GM18868 (cell line): ENCODE results near the gene TDRD1.
A peak's percentile ranks its signal among the peaks of the same experiment; 100 is the strongest.

Source experiments
- ATAC-seq: cut with Tn5 transposase; IDR thresholded peaks from one replicate; pipeline ENCODE4 v1.9.1; 2021; ENCODE audit warnings: mild to moderate bottlenecking, moderate library complexity; ENCODE audit not compliant: unreplicated experiment

The TDRD1 gene

GRCh38 chr10:114260366-114260765 lies 81.2 kb downstream of the TDRD1 start:
- ATAC-seq = no peak

DNA sequence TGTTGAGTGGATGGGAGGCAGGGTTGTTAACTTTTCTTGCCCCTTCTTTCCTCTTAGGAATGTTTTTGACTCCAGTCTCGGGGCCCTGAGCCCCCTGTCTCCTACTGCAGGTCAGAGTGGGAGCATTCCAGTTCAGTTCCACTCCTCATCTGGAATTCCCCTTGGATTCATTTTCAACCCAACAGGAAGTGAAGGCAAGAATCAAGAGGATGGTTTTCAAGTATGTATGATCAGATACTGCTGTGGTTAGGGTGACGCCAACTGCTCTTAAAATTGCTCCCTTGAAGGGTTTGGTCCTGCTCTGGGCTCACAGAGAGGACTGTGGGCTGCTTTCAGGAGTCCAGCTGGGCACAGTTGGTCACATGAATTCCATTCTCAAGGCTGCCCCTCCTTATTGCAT lies 81.9 kb downstream of the TDRD1 start:
- no peak for ATAC-seq

DNA sequence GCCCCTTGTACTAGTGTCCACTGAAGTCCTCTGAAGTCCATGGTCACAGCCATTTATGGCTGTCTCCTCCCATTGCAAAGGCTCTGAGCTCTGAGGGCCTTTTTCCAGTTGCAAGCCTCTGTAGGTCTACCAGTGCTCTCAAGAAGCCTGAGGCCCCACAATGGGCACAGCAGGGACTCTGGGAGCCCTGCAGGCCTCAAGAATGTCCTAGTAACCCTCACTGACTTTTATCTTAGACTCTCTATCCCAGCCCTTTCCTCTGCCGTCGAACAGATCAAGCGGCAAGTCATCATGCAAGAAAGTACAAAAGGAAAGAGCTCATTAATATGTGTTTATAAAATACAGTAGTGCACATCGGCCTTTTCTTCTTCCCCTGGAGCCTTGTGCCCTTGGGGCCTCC lies 83.3 kb downstream of the TDRD1 start:
- ATAC-seq = no peak

DNA sequence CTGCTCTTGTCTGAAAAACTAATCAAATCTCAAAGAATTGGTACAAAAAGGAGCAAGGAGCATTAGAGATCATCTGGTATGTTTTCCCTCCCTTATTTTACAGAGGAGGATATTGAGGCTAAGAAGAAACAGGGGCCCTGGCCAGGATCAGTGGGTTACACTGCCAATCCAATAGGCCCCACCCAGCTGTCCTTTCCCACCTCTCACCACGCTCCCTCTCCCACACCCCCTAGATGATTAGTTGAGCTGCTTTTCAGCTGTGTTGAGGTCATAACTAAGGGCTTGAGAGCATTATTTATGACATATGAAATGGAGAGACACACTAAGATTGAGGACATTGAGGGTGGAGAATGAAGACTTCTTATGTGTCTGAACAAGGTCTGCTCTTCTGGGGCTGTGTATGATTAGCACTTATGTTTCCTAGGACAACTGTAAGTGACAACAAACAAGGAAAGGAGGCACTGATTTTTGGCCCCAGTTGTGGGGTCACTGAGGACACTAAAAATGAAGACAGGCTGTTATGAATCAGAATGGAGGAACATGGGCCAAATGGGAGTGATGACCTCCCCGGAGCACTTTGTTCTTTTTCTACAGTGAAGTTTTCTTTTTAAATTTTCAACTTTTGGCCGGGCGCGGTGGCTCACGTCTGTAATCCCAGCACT lies 86.4 kb downstream of the TDRD1 start:
- ATAC-seq = no peak

GRCh38 chr10:114266521-114266920 lies 87.4 kb downstream of the TDRD1 start:
- ATAC-seq = peak; percentile 33

DNA sequence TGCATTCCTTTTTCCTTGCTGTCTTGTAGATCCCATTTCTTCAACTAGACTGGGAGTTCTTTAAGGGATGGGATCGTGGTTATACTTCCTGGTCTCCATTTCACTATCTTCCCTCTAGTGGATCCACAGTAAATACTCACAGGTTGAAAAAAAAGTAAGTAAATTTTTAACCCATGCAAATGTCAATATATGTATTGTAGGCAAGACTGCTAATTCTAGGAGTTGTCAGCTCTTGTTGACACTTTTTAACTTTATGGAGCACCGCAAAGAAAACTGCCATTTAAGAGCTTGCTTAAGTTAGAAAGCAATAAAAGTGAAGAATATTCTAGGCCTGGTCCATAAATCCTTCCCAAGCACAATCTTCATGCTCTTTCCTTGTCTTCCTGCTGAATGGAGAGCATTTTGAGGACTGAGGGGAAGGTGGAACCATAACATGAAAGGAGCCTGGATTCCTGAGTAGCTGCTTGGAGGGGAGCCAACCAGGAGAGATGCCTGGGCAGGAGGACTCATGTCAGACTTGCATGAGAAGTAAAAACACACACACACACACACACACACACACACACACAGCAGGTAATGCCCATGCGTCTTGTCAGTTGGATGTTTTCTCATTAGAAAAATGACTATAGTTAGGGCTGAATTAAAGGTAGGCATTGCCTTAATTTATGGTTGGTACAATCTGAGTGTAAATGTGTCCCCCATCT lies 92.1 kb downstream of the TDRD1 start:
- no peak for ATAC-seq

- ATAC-seq = no peak
Observed at GRCh38 chr10:114271779-114272167, 92.6 kb downstream of the TDRD1 start.

DNA sequence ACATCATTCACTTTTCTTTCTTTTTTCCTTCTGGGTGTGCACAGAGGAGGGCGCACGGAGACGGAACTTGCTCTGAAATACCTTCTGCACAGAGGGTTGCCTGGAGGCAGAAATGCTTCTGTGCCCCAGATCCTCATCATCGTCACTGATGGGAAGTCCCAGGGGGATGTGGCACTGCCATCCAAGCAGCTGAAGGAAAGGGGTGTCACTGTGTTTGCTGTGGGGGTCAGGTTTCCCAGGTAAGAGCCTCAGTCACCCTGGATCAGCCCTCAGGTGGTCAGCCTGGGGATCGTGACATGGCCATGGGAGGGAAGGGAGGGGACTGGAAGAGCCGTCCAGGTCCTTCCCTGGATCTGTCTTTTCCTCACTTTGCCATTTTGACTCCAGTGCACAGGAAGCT lies 93.5 kb downstream of the TDRD1 start:
- no peak for ATAC-seq

DNA sequence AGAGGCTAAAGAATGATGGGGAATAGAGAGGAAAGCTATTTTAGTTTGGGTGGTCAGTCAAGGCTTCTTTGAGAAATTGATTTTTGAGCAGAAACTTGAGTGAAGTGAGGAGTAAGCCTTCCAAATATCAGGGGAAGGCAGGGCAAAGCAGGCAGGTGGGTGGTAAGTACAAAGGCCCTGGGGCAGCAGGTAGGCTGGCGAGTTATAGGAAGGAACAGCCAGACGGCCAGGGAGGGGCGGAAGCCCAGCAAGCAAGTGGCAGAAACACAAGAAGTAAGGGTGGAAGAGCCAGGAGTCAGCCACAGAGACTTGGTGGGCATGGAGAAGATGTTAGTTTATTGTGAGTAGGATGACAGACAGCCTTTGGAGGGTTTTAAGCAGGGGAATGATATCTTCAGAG lies 94.8 kb downstream of the TDRD1 start:
- ATAC-seq = no peak

GRCh38 chr10:114274616-114275453 lies 95.7 kb downstream of the TDRD1 start:
- no peak for ATAC-seq

DNA sequence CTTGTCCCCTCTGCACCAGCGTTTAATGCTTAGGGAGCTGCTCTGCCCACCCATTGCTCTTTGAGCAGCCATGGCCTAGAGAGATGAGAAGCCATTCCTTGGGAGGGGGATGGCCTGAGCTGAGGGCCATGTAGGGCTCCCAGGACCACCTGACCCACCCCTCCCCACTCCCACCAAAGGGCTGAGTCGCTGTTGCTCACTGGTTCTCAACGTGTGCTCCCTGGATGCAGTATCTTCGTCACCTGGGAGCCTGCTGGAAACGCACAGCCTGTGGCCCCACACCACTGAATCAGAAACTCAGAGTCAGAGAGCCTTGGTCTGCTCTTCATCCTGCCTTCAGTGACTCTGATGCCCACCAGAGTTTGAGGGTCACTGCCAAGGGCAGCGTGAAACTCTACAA lies 96.9 kb downstream of the TDRD1 start:
- no peak for ATAC-seq

DNA sequence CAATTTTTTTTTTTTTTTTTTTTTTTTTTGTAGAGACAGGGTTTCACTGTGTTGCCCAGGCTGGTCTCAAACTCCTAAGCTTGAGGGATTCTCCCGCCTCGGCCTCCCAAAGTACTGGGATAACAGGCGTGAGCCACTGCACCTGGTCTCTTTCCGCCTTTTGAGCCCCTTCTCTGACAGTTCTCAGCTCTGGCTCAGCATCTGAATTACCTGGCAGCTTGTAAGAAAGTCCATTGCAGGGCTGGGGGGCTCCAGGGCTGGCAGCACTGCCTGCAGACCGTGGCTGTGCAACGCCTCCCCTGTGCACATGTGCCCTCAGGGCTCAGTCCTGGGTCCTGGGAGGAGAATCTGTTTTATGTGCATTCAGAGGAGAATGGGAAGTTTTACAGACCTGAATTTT lies 97.5 kb downstream of the TDRD1 start:
- no peak for ATAC-seq

DNA sequence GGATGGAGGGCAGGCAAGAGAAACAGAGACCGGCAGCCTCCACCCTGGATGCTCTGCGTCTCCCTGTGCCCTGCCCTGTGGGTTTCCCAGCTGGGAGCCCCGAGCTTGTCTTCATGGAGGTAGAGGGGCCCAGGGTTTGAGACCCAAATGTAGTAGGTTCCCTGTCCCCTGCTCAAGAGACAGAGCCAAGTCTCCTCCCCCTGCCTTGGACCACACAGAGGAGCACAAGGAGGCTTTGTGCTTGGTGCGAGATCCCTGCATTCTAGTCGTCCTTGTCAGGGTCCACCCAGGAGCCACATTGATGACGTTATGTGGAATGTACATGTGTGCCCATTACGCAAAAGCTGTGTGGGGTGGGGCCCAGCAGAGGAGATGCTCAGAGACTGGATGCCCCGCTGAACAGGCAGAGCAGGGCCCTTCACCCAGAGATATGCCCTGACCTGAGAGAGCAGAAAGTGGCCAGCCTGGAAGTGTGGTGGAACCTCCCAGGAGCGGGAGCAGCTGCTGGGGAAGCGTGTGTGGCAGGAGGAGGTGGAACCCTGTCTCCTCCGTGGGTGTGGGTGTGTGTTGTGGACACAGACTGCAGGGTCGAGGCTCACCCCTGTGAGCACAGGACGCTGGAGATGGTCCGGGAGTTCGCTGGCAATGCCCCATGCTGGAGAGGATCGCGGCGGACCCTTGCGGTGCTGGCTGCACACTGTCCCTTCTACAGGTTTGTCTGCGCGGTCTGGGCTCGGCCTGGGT lies 99.2 kb downstream of the TDRD1 start:
- ATAC-seq = no peak

- no peak for ATAC-seq
Observed at GRCh38 chr10:114278884-114279191, 99.7 kb downstream of the TDRD1 start.

GRCh38 chr10:114279289-114279688 lies 100.1 kb downstream of the TDRD1 start:
- no peak for ATAC-seq

GRCh38 chr10:114279901-114280644 lies 100.9 kb downstream of the TDRD1 start:
- no peak for ATAC-seq

- ATAC-seq = no peak
Observed at GRCh38 chr10:114281006-114281405, 101.9 kb downstream of the TDRD1 start.

GRCh38 chr10:114281461-114281860 lies 102.3 kb downstream of the TDRD1 start:
- ATAC-seq = no peak
